Fibroblast of gingiva (primary cell): ENCODE results near the gene KCNMA1.

Source experiments
- DNase-seq: peaks from one replicate; pipeline ENCODE4 v3.0.0-alpha.2; 2011; ENCODE audit warnings: low read depth

The KCNMA1 gene

DNA sequence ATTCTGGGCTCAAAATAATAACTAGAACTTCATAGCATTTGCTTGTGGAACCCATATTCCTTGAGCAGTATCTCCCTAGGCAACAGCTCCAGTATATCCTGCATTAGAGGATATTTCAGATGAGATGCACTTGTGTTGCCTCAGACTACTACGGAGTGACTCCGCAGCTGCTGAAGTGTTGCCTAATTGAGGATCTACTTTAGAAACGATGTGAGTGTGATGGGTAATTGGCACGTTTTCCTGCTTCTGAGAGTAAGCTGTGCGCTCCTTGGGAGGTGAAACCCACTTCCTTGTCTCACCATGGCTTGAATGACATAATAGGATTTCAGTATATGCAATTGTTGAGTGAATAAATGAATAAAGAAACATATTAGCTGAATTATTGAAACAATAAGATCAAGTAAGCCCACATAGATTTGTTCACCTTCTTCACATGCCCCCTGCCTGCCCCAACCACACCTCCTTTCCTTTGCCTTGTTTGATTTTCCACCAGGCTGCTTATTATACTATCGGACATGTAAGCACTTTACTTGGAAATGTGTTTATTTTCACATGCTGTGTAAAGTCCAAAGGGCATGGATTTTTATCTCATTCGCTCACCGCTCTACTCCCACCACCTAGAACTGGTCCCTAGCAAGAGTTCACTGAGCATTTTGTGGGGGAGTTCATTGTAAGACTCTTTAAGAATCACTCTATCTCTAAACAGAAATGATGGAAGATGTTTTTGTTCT, 303.8 kb downstream of the KCNMA1 start:
- peak; percentile 7 for DNase-seq

DNA sequence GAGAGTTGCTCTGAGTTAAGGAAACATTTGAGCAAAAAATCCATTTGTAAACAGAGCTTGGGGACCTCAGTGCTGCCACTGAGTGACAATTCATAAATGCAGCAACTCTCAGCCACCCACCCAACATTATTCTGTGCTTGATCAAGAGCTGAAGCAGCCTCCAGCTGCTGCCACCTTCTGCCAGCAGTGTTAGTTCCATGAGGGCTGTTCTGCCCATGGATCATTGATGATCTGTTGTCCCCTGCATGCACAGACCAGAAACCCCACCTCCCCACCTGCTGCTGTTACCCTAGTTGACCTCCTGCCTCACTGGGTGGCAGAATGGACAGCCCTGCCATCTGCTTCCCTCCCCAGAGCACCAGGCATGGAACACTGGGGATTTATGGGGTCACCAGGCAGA, 305.4 kb downstream of the KCNMA1 start:
- no peak for DNase-seq

- DNase-seq, result no peak
Observed at GRCh38 chr10:77328272-77328816, 309.3 kb downstream of the KCNMA1 start.

GRCh38 chr10:77325233-77325537, 312.4 kb downstream of the KCNMA1 start:
- no peak for DNase-seq

DNA sequence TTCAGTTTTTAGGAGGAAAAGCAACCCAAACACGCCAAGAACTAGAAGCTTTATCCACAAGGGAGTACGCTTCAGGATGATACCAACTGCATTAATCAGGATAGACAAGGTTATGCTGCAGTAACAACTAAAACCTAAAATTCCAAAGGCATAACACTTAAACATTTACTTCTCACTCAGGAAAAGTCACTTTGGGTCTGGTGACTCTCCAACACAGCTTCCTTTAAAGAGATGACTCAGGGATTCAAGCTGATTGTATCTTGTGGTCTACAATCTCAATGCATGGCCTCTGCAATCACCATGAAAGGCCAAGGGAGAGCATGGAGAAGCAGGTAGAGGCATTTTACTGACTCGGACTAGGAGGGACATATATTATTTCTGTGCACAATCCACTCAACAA, 315.8 kb downstream of the KCNMA1 start:
- no peak for DNase-seq

DNA sequence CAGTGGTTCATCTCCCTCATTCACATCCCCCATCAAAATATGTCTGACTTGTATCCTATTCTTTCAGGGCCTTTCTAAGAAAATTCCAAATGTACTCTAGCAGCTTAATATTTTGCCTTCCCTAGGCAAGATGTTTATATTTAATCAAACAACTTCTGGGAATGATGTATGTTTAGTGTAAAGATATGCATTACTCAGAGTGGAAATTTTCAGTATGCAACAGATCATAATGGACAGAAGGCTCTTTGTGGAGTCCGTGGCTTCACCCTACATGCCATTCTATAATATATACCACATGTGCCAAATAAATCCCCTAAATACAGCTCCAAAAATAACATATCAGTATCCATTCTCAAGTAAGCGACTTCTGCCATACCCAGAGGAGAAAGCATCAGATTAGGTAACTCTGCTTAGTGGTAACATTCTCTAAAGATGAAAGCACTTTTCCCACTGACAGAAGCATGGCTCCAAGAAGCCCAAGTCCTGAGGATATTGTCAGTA, 316.6 kb downstream of the KCNMA1 start:
- peak; percentile 95 for DNase-seq

- DNase-seq, result peak; percentile 74
Observed at GRCh38 chr10:77319557-77319956, 318.1 kb downstream of the KCNMA1 start.

DNA sequence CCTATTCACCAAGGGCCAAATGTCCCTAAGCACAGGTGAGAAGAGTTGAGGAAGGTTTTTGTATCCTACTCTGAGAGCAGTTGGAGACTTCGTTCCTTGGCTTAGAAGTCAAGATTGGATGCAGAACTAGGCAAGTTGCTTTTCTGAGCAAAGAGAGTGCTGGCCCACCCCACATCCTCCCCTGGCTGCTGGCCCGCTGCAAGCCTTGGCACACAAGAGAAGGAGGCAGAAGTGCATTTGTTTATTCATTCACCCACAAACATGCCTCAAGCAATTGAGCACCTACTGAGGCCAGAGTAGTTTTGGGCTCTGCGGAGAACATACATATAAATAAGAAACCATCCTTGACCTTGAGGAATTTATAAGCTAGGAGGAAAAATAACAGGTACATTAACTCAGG, 318.9 kb downstream of the KCNMA1 start:
- no peak for DNase-seq

DNA sequence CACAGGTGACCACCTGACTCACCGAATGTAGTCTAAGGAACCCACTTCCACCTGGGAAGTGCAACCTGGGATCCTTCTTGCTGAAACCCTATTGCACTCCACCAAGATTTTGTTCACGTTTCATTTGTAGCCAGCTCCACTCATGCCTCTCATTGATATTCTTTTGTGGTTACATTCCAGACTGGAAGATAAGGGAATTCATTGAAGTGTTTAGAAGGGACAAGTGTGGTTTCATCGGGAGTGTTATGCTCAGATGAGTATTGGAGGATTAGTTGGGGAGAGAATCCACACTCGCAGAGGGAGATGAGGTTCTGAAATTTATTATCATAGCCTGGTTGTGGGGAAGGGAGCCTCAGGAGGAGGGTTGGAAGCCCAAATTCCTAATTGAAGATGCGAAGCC, 320.4 kb downstream of the KCNMA1 start:
- DNase-seq, result no peak

- no peak for DNase-seq
Observed at GRCh38 chr10:77315496-77316129, 322.0 kb downstream of the KCNMA1 start.

GRCh38 chr10:77313066-77313750, 324.4 kb downstream of the KCNMA1 start:
- peak; percentile 74 for DNase-seq

- no peak for DNase-seq
Observed at GRCh38 chr10:77311186-77311585, 326.4 kb downstream of the KCNMA1 start.

DNA sequence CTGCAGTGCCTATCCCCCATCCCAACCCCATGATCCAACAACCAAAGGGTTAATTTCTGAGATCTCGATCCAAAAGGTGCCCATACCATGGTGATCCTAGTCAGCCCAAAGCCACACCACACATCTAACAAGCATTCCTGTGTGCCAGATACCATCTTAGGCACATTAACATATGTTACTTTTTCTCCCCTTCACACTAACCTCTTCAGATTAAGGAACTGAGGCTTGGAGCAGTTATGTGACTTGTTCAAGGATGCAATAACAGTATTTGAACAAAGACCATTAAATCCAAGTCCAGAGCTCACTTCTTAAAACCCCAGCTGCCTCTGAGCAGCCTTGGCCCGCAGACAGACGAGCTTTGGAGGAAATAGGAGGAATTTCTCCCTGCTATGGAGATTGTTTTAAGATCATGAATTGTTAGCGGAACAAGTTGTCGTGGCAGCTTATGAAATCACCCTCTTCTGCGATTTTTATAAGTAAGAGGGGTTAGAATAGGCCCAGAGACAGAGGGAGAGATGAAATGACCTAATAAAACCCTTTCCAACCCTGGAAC, 327.2 kb downstream of the KCNMA1 start:
- DNase-seq, result no peak

DNA sequence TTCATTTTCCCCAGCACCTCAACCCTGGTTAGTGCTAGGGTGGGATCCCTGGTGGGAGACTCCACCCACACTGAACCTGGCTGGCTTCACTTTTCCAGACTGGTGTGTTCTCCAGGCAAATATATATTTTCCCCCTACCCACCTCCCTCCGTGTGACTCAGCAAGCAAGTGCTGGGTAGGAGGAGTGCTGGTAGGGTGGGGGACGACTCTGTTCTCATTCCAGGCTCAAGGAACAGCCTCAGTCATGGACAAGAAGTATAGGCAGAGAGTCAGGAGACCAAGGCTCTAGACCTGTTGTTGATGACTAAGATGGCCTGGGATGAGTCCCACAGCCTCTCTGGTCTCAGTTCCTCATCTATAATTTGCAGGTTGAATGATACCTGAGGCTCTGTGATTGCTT, 328.1 kb downstream of the KCNMA1 start:
- no peak for DNase-seq

DNA sequence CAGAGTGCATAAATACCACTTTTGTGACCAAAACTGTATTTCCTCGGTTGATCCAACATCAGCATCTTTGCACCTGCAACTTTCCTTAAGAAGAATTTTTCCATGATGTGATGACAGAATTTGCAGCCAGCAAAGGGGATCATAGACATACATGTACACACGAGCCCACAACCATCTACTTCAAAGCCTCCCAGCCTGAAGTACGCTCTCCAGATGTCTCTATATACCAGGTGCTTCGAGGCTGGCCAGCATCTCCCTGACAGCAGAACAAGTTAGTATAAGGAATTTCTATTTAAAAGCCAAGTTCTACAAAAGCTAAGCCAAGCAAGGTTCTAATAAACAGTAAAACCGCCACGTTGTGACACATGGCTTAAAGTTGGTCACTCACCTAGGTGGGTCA, 328.5 kb downstream of the KCNMA1 start:
- no peak for DNase-seq

GRCh38 chr10:77308084-77308732, 329.4 kb downstream of the KCNMA1 start:
- DNase-seq, result no peak

GRCh38 chr10:77306666-77307065, 330.9 kb downstream of the KCNMA1 start:
- no peak for DNase-seq

GRCh38 chr10:77305650-77306632, 331.7 kb downstream of the KCNMA1 start:
- DNase-seq, result peak; percentile 25

DNA sequence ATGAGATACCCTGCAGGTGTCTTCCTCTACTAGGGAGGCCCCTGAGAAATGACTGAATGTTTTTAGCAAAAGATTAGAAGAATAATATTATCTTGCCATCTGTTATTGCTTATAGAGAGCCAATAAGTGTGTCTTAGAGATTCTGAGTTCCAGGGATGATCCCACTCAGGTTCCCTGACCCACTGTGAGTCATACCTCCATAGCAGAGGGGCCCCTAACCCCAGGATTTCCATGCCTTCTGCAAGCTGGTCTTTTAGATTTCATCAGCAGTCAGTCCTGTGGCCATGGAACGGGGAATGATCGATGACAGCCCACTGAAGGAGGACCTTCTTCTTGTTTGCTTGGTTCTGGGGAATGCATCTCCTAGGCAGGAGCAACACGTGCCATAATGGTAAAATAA, 333.4 kb downstream of the KCNMA1 start:
- DNase-seq, result no peak

DNA sequence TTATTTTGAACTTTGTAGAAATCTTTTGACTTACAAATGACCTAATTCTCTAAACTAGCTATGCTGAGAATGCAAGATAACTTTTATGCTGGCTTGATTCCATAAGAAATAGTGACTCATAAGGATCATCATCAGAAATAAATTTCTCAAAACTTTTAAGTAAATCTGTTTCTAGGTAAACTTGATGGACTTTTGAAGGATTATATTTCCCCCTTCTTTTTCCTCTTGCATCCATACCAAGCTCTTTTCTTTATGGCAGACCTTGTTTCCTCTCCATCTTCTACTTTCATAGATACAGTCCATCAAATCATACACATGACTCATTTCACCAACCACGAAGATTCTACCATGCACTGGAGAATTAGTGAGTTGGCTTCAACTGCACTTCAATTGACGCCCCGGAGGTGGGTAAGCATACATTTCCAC, 336.3 kb downstream of the KCNMA1 start:
- DNase-seq, result peak; percentile 34
